ENCODE measurements around the gene ATG16L1. TPM values are rescaled to one million over a fixed set of nuclear protein-coding genes. Genes with fewer than 3 reads are reported as not detected.
A peak's percentile ranks its signal among the peaks of the same experiment; 100 is the strongest.

Gene ATG16L1
- total and polyA plus RNA-seq, 2 donors (not counting 1 experiment from before 2014, with no cell fraction given), result 23.7 to 33.7 TPM

DNA sequence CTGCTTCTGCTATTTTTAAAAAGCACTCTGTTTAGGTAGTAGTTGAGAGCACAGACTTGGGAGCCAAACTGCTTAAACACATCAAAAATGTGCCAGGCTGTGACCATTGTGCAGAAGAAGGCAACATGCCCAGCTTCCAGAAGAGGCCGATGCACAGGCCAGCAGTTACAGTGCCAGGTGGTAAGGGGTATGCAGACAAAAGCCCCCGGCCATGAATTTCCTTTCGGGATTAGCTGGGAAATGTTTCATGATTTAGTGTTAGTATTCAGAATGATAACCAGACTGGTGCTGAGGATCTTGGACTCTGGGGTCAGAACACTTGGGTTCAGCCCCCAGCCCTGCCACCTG, 40.0 kb upstream of the ATG16L1 start:
- no peaks in the 10 kb centered on the region for H4K20me1 ChIP-seq (ENCODE audit: control insufficient read depth, extremely low read depth, insufficient read depth, low read length)
- peaks cover 18% of the 10 kb centered on the region for H3K27me3 ChIP-seq (ENCODE audit: control insufficient read depth, insufficient read depth, low read length)
- H2AFZ ChIP-seq (ENCODE audit: low read length), result peak overlapping the region; percentile 49
- TF ChIP-seq, protein P1, sequence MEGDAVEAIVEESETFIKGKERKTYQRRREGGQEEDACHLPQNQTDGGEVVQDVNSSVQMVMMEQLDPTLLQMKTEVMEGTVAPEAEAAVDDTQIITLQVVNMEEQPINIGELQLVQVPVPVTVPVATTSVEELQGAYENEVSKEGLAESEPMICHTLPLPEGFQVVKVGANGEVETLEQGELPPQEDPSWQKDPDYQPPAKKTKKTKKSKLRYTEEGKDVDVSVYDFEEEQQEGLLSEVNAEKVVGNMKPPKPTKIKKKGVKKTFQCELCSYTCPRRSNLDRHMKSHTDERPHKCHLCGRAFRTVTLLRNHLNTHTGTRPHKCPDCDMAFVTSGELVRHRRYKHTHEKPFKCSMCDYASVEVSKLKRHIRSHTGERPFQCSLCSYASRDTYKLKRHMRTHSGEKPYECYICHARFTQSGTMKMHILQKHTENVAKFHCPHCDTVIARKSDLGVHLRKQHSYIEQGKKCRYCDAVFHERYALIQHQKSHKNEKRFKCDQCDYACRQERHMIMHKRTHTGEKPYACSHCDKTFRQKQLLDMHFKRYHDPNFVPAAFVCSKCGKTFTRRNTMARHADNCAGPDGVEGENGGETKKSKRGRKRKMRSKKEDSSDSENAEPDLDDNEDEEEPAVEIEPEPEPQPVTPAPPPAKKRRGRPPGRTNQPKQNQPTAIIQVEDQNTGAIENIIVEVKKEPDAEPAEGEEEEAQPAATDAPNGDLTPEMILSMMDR (conservative IDR thresholded peaks at IDR 0.05 in 1 of 2, IDR thresholded peaks at IDR 0.05 in 1 of 2; ENCODE audit: low read depth in 1 of 2, low read length in 2 of 2), result no peak
- no peak for TF ChIP-seq EZH2 (IDR thresholded peaks at IDR 0.05; ENCODE audit: low read length, missing control alignments)
- no peaks in the 10 kb centered on the region for H3K9me3 ChIP-seq (ENCODE audit: control insufficient read depth, insufficient read depth, low read depth, low read length)
- no peak for DNase-seq (ENCODE audit: low read depth in 2 of 2)
- no peak overlapping the region for H3K27ac ChIP-seq (ENCODE audit: insufficient read depth, low read length)
- no peak overlapping the region for H3K9ac ChIP-seq (ENCODE audit: insufficient read depth, low read length)
- no peak overlapping the region for H3K4me3 ChIP-seq (replicated peaks in 1 of 4; ENCODE audit: control extremely low read depth in 1 of 4, insufficient read depth in 1 of 4, low read depth in 3 of 4, low read length in 4 of 4)
- H3K4me2 ChIP-seq (ENCODE audit: extremely low read depth, insufficient read depth, low read length), result peak overlapping the region; percentile 35
- no peaks in the 10 kb centered on the region for H3K36me3 ChIP-seq (ENCODE audit: control insufficient read depth, insufficient read depth, low read length)
- H3K4me1 ChIP-seq (ENCODE audit: control insufficient read depth, extremely low read depth, insufficient read depth, low read length), result peaks cover 3% of the 10 kb centered on the region
- H3K79me2 ChIP-seq (ENCODE audit: control insufficient read depth, insufficient read depth, low read length), result no peaks in the 10 kb centered on the region

DNA sequence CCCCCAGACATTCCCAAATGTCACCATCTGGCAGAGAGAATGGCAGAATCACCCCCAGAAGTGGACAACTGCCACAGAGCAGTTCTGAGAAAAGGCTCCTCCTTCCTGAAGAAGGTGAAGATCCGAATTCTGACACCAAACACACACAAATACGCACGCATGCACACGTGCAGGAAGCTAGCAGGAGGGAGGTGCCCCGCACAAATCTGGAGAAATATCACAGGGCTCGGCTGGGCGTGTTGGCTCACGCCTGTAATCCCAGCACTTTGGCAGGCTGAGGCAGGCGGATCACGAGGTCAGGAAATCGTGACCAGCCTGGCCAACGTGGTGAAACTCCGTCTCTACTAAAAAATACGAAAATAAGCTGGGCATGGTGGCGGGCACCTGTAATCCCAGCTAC, 38.5 kb upstream of the ATG16L1 start:
- no peak for TF ChIP-seq EZH2 (IDR thresholded peaks at IDR 0.05; ENCODE audit: low read length, missing control alignments)
- TF ChIP-seq, protein P1 (conservative IDR thresholded peaks at IDR 0.05 in 1 of 2, IDR thresholded peaks at IDR 0.05 in 1 of 2; ENCODE audit: low read depth in 1 of 2, low read length in 2 of 2), result no peak

DNA sequence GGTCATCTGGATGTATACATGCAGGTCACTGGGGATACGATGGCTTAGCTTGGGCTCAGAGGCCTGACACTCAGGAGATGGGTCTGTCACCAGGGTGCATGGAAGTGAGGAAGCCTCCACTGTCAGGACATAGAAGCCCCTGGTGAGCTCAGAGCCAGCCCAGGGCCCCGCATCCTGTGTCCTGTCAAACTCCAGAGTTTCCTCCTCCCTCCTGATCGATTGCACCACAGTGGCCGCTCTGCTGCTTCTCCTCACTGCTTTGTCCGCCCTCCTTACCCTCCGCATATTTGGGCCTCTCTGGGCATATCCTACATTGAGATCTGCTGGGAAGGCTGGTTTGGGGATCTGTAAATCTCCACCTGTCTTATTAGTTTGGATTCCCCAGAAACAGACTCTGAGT, 37.5 kb upstream of the ATG16L1 start:
- Histone ChIP-seq H3K27me3 (ENCODE audit: control insufficient read depth, insufficient read depth, low read length) (peaks cover 10% of the 10 kb centered on the region), H2AFZ (ENCODE audit: low read length) (no peak overlapping the region), H3K9ac (ENCODE audit: insufficient read depth, low read length) (no peak overlapping the region), H4K20me1 (ENCODE audit: control insufficient read depth, extremely low read depth, insufficient read depth, low read length) (no peaks in the 10 kb centered on the region), H3K4me1 (ENCODE audit: control insufficient read depth, extremely low read depth, insufficient read depth, low read length) (peaks cover 3% of the 10 kb centered on the region), H3K9me3 (ENCODE audit: control insufficient read depth, insufficient read depth, low read depth, low read length) (no peaks in the 10 kb centered on the region), H3K79me2 (ENCODE audit: control insufficient read depth, insufficient read depth, low read length) (no peaks in the 10 kb centered on the region), H3K36me3 (ENCODE audit: control insufficient read depth, insufficient read depth, low read length) (no peaks in the 10 kb centered on the region), H3K4me2 (ENCODE audit: extremely low read depth, insufficient read depth, low read length) (no peak overlapping the region), H3K4me3 (replicated peaks in 1 of 4; ENCODE audit: control extremely low read depth in 1 of 4, insufficient read depth in 1 of 4, low read depth in 3 of 4, low read length in 4 of 4) (no peak overlapping the region), H3K27ac (ENCODE audit: insufficient read depth, low read length) (no peak overlapping the region)
- DNase-seq (ENCODE audit: low read depth in 2 of 2), result no peak
- TF ChIP-seq, protein P1 (conservative IDR thresholded peaks at IDR 0.05 in 1 of 2, IDR thresholded peaks at IDR 0.05 in 1 of 2; ENCODE audit: low read depth in 1 of 2, low read length in 2 of 2), result no peak

More for the DNA sequence above, 38.5 kb upstream of the ATG16L1 start:
- Histone ChIP-seq H3K79me2 (ENCODE audit: control insufficient read depth, insufficient read depth, low read length) (no peaks in the 10 kb centered on the region), H2AFZ (ENCODE audit: low read length) (no peak overlapping the region), H3K4me1 (ENCODE audit: control insufficient read depth, extremely low read depth, insufficient read depth, low read length) (peaks cover 3% of the 10 kb centered on the region), H3K9me3 (ENCODE audit: control insufficient read depth, insufficient read depth, low read depth, low read length) (no peaks in the 10 kb centered on the region), H3K27me3 (ENCODE audit: control insufficient read depth, insufficient read depth, low read length) (peaks cover 15% of the 10 kb centered on the region), H3K36me3 (ENCODE audit: control insufficient read depth, insufficient read depth, low read length) (no peaks in the 10 kb centered on the region), H3K4me2 (ENCODE audit: extremely low read depth, insufficient read depth, low read length) (no peak overlapping the region), H4K20me1 (ENCODE audit: control insufficient read depth, extremely low read depth, insufficient read depth, low read length) (no peaks in the 10 kb centered on the region), H3K9ac (ENCODE audit: insufficient read depth, low read length) (no peak overlapping the region), H3K4me3 (replicated peaks in 1 of 4; ENCODE audit: control extremely low read depth in 1 of 4, insufficient read depth in 1 of 4, low read depth in 3 of 4, low read length in 4 of 4) (no peak overlapping the region), H3K27ac (ENCODE audit: insufficient read depth, low read length) (no peak overlapping the region)
- DNase-seq (ENCODE audit: low read depth in 2 of 2), result no peak

All from fibroblast of lung (primary cell).